ENCODE data around the gene RBMS1. TPM values are rescaled to one million over a fixed set of nuclear protein-coding genes. Genes with fewer than 3 reads are reported as not detected.

RBMS1 gene
- polyA plus RNA-seq, 1 donor from 2014 or later: 8.4 TPM

GRCh38 chr2:160513120-160513519 lies 19.5 kb upstream of the RBMS1 start:
- H3K27me3 ChIP-seq (ENCODE audit: insufficient read depth, low read depth, low read length): no peaks in the 10 kb centered on the region

GRCh38 chr2:160512491-160512890 lies 18.9 kb upstream of the RBMS1 start:
- H3K79me2 ChIP-seq (replicated peaks; ENCODE audit: insufficient read depth, low read length): no peaks in the 10 kb centered on the region
- H3K4me3 ChIP-seq (ENCODE audit: low read length): no peak overlapping the region
- no peaks in the 10 kb centered on the region for H3K36me3 ChIP-seq (ENCODE audit: insufficient read depth, low read length)
- no peaks in the 10 kb centered on the region for H3F3A ChIP-seq (ENCODE audit: insufficient read depth, low read length, poor library complexity, severe bottlenecking)
- H3K4me2 ChIP-seq (ENCODE audit: low read length): no peak overlapping the region
- no peaks in the 10 kb centered on the region for H3K27me3 ChIP-seq (ENCODE audit: insufficient read depth, low read depth, low read length)
- H3K9me3 ChIP-seq (ENCODE audit: low read length): no peaks in the 10 kb centered on the region
- no peaks in the 10 kb centered on the region for H3K9me2 ChIP-seq (ENCODE audit: insufficient read depth, low read length)
- no peaks in the 10 kb centered on the region for H4K20me1 ChIP-seq (ENCODE audit: insufficient read depth)
- no peak overlapping the region for H3K9ac ChIP-seq (ENCODE audit: low read length)
- H3K27ac ChIP-seq (ENCODE audit: low read length): no peak overlapping the region
- TF ChIP-seq TAF1 (IDR thresholded peaks at IDR 0.05; ENCODE audit: low read depth) (no peak), MXI1 (conservative IDR thresholded peaks at IDR 0.05; ENCODE audit: poor library complexity, severe bottlenecking) (no peak), EZH2 (IDR thresholded peaks at IDR 0.05; ENCODE audit: borderline replicate concordance, insufficient read depth, low read length, poor library complexity, severe bottlenecking) (no peak), RAD21 (conservative IDR thresholded peaks at IDR 0.05) (no peak), SMC3 (conservative IDR thresholded peaks at IDR 0.05; ENCODE audit: poor library complexity) (no peak), EP300 (conservative IDR thresholded peaks at IDR 0.05; ENCODE audit: poor library complexity, severe bottlenecking) (no peak), POLR2AphosphoS5 (IDR thresholded peaks at IDR 0.05) (no peak)
- TF ChIP-seq, protein P1, sequence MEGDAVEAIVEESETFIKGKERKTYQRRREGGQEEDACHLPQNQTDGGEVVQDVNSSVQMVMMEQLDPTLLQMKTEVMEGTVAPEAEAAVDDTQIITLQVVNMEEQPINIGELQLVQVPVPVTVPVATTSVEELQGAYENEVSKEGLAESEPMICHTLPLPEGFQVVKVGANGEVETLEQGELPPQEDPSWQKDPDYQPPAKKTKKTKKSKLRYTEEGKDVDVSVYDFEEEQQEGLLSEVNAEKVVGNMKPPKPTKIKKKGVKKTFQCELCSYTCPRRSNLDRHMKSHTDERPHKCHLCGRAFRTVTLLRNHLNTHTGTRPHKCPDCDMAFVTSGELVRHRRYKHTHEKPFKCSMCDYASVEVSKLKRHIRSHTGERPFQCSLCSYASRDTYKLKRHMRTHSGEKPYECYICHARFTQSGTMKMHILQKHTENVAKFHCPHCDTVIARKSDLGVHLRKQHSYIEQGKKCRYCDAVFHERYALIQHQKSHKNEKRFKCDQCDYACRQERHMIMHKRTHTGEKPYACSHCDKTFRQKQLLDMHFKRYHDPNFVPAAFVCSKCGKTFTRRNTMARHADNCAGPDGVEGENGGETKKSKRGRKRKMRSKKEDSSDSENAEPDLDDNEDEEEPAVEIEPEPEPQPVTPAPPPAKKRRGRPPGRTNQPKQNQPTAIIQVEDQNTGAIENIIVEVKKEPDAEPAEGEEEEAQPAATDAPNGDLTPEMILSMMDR (IDR thresholded peaks at IDR 0.05; ENCODE audit: poor library complexity, severe bottlenecking): no peak
- TF ChIP-seq, protein P2, sequence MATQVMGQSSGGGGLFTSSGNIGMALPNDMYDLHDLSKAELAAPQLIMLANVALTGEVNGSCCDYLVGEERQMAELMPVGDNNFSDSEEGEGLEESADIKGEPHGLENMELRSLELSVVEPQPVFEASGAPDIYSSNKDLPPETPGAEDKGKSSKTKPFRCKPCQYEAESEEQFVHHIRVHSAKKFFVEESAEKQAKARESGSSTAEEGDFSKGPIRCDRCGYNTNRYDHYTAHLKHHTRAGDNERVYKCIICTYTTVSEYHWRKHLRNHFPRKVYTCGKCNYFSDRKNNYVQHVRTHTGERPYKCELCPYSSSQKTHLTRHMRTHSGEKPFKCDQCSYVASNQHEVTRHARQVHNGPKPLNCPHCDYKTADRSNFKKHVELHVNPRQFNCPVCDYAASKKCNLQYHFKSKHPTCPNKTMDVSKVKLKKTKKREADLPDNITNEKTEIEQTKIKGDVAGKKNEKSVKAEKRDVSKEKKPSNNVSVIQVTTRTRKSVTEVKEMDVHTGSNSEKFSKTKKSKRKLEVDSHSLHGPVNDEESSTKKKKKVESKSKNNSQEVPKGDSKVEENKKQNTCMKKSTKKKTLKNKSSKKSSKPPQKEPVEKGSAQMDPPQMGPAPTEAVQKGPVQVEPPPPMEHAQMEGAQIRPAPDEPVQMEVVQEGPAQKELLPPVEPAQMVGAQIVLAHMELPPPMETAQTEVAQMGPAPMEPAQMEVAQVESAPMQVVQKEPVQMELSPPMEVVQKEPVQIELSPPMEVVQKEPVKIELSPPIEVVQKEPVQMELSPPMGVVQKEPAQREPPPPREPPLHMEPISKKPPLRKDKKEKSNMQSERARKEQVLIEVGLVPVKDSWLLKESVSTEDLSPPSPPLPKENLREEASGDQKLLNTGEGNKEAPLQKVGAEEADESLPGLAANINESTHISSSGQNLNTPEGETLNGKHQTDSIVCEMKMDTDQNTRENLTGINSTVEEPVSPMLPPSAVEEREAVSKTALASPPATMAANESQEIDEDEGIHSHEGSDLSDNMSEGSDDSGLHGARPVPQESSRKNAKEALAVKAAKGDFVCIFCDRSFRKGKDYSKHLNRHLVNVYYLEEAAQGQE (IDR thresholded peaks at IDR 0.05; ENCODE audit: borderline replicate concordance): no peak
- no peak overlapping the region for H2AFZ ChIP-seq (ENCODE audit: low read depth, low read length)

More at GRCh38 chr2:160513120-160513519, 19.5 kb upstream of the RBMS1 start:
- Histone ChIP-seq H3K9me2 (ENCODE audit: insufficient read depth, low read length) (no peaks in the 10 kb centered on the region), H3F3A (ENCODE audit: insufficient read depth, low read length, poor library complexity, severe bottlenecking) (no peaks in the 10 kb centered on the region), H4K20me1 (ENCODE audit: insufficient read depth) (no peaks in the 10 kb centered on the region), H3K4me2 (ENCODE audit: low read length) (no peak overlapping the region), H3K9ac (ENCODE audit: low read length) (no peak overlapping the region), H3K27ac (ENCODE audit: low read length) (no peak overlapping the region), H3K4me3 (ENCODE audit: low read length) (no peak overlapping the region), H2AFZ (ENCODE audit: low read depth, low read length) (no peak overlapping the region), H3K9me3 (ENCODE audit: low read length) (no peaks in the 10 kb centered on the region), H3K79me2 (replicated peaks; ENCODE audit: insufficient read depth, low read length) (no peaks in the 10 kb centered on the region), H3K36me3 (ENCODE audit: insufficient read depth, low read length) (no peaks in the 10 kb centered on the region)
- TF ChIP-seq, protein P2 (IDR thresholded peaks at IDR 0.05; ENCODE audit: borderline replicate concordance): no peak
- no peak for TF ChIP-seq RAD21 (conservative IDR thresholded peaks at IDR 0.05)
- no peak for TF ChIP-seq MXI1 (conservative IDR thresholded peaks at IDR 0.05; ENCODE audit: poor library complexity, severe bottlenecking)
- no peak for TF ChIP-seq TAF1 (IDR thresholded peaks at IDR 0.05; ENCODE audit: low read depth)
- no peak for TF ChIP-seq SMC3 (conservative IDR thresholded peaks at IDR 0.05; ENCODE audit: poor library complexity)
- TF ChIP-seq POLR2AphosphoS5 (IDR thresholded peaks at IDR 0.05): no peak
- no peak for TF ChIP-seq EZH2 (IDR thresholded peaks at IDR 0.05; ENCODE audit: borderline replicate concordance, insufficient read depth, low read length, poor library complexity, severe bottlenecking)
- TF ChIP-seq, protein P1 (IDR thresholded peaks at IDR 0.05; ENCODE audit: poor library complexity, severe bottlenecking): no peak
- no peak for TF ChIP-seq EP300 (conservative IDR thresholded peaks at IDR 0.05; ENCODE audit: poor library complexity, severe bottlenecking)

Measured in neural cell (in vitro differentiated cells).